Activated CD4-positive, alpha-beta memory T cell treated with anti-CD3 and anti-CD28 coated beads, Interleukin-2, amount 10 ng/mL, durations not matched to agents 7 days and 5 days (primary cell): ENCODE results near the gene RNASE8. TPM values are rescaled to one million over a fixed set of nuclear protein-coding genes. Genes with fewer than 3 reads are reported as not detected.

Experiments used
- CTCF ChIA-PET: fragments of 350-600 bp; sonication (Branson Sonifier 250); formaldehyde crosslinking; loops from one replicate; lab custom pipeline; 2021; ENCODE audit warnings: antibody characterized with exemption, inconsistent platforms; lab: Charles Lee
- POLR2A ChIA-PET: fragments of 350-600 bp; sonication (Branson Sonifier 250); formaldehyde crosslinking; loops from one replicate; lab custom pipeline; 2021; ENCODE audit warnings: antibody characterized with exemption; lab: Charles Lee
- DNase-seq: peaks from one replicate; pipeline ENCODE4 v3.0.0-alpha.2; 2020
- H3K27ac Mint-ChIP-seq: one replicate; pipeline ENCODE4 v1.8.0; 2021; ENCODE audit warnings: mild to moderate bottlenecking, mixed read lengths
- H3K27me3 Mint-ChIP-seq: one replicate; pipeline ENCODE4 v1.8.0; 2021; ENCODE audit warnings: mixed read lengths
- H3K36me3 Mint-ChIP-seq: one replicate; pipeline ENCODE4 v1.8.0; 2021; ENCODE audit warnings: low read depth, mixed read lengths
- H3K4me1 Mint-ChIP-seq: one replicate; pipeline ENCODE4 v1.8.0; 2021; ENCODE audit warnings: mixed read lengths
- H3K4me3 Mint-ChIP-seq: one replicate; pipeline ENCODE4 v1.8.0; 2021; ENCODE audit warnings: mild to moderate bottlenecking, mixed read lengths
- H3K9me3 Mint-ChIP-seq: one replicate; pipeline ENCODE4 v1.8.0; 2021; ENCODE audit warnings: mixed read lengths
- total RNA-seq, 2 experiments: library from RNA; stranded (reverse); gene quantifications; one replicate each; pipeline ENCODE4 v1.2.3, GENCODE V29; 2021

The RNASE8 gene
- total RNA-seq, 2 experiments from 2014 or later = not detected

- ChIA-PET CTCF (interaction anchor here (1.0 to 3.0 kb wide), 2 partner anchors 8 to 44 kb away, joined by 3 to 10 read pairs; no protein-coding TSS in a partner anchor), POLR2A (no interaction called here)
- no peak overlapping the region for H3K4me3 Mint-ChIP-seq
- no peaks in the 10 kb centered on the region for H3K36me3 Mint-ChIP-seq
- no peaks in the 10 kb centered on the region for H3K9me3 Mint-ChIP-seq
- H3K4me1 Mint-ChIP-seq = peaks cover 8% of the 10 kb centered on the region
- H3K27me3 Mint-ChIP-seq = peaks cover 33% of the 10 kb centered on the region
- DNase-seq = no peak
- no peak overlapping the region for H3K27ac Mint-ChIP-seq
Measured at GRCh38 chr14:21058903-21059302, 1.3 kb downstream of the RNASE8 start.

DNA sequence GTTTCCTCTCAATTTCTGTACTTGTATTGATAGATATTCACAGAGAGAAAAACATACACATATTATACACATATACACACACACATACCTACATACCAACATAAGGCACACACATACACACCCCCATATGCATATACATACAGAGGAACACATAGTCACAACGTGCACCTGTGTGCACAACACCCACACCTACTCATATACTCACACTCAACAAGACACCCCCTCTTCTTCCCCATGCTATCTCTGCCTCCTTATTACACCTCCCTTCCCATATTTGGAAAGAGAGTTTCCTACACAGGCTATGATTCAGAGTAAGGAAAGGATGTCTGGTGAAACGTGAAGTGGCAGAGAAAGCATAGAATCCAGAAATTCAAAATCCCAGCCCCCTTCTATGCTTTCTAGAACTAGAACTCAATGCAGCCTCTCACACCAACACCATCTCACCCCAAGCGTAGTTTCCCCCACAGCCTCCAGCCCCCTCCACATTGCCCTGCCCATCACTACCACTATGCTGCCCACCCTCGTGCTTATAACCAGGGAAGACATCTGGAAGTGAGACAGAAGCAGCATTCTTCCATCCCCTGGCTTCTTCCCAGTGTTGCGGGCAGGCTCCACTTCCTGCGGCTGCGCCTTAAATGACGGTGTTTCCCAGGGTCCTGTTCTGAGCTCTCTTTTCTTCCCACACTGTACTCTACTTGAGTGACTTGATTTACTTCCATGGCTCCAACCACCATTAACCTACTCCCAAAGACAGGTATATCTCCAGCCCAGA, 2.4 kb downstream of the RNASE8 start:
- DNase-seq = no peak
- no peaks in the 10 kb centered on the region for H3K9me3 Mint-ChIP-seq
- H3K36me3 Mint-ChIP-seq = no peaks in the 10 kb centered on the region
- no peak overlapping the region for H3K27ac Mint-ChIP-seq
- POLR2A ChIA-PET = no interaction called here
- peaks cover 4% of the 10 kb centered on the region for H3K4me1 Mint-ChIP-seq
- peaks cover 33% of the 10 kb centered on the region for H3K27me3 Mint-ChIP-seq
- CTCF ChIA-PET = interaction anchor here (1.0 kb wide), 1 partner anchor 7 kb away, joined by 3 read pairs; no protein-coding TSS in a partner anchor
- H3K4me3 Mint-ChIP-seq = no peak overlapping the region

GRCh38 chr14:21060614-21061346, 3.2 kb downstream of the RNASE8 start:
- H3K4me1 Mint-ChIP-seq = peaks cover 4% of the 10 kb centered on the region
- H3K27me3 Mint-ChIP-seq = peaks cover 39% of the 10 kb centered on the region
- H3K4me3 Mint-ChIP-seq = no peak overlapping the region
- no peak for DNase-seq
- ChIA-PET POLR2A (no interaction called here), CTCF (interaction anchor here (1.1 to 1.2 kb wide), 2 partner anchors 33 to 46 kb away, joined by 3 to 4 read pairs; no protein-coding TSS in a partner anchor)
- no peaks in the 10 kb centered on the region for H3K36me3 Mint-ChIP-seq
- H3K27ac Mint-ChIP-seq = no peak overlapping the region
- H3K9me3 Mint-ChIP-seq = no peaks in the 10 kb centered on the region

- peaks cover 42% of the 10 kb centered on the region for H3K27me3 Mint-ChIP-seq
- CTCF ChIA-PET = interaction anchor here (1.1 to 1.2 kb wide), 2 partner anchors 33 to 47 kb away, joined by 3 to 4 read pairs; no protein-coding TSS in a partner anchor
- H3K27ac Mint-ChIP-seq = no peak overlapping the region
- H3K4me1 Mint-ChIP-seq = peaks cover 4% of the 10 kb centered on the region
- POLR2A ChIA-PET = interaction anchor here (0.7 kb wide), 1 partner anchor 10 kb away, joined by 3 read pairs; no protein-coding TSS in a partner anchor
- H3K4me3 Mint-ChIP-seq = no peak overlapping the region
- no peaks in the 10 kb centered on the region for H3K36me3 Mint-ChIP-seq
- H3K9me3 Mint-ChIP-seq = no peaks in the 10 kb centered on the region
- no peak for DNase-seq
Measured at GRCh38 chr14:21061347-21061668, 3.7 kb downstream of the RNASE8 start.

GRCh38 chr14:21063479-21063878, 5.9 kb downstream of the RNASE8 start:
- Mint-ChIP-seq H3K36me3 (peaks cover 1% of the 10 kb centered on the region), H3K9me3 (no peaks in the 10 kb centered on the region), H3K4me1 (peaks cover 1% of the 10 kb centered on the region), H3K27ac (no peak overlapping the region), H3K4me3 (no peak overlapping the region), H3K27me3 (peaks cover 61% of the 10 kb centered on the region)
- POLR2A ChIA-PET = no interaction called here
- CTCF ChIA-PET = interaction anchor here (1.3 kb wide), 1 partner anchor 49 kb away, joined by 4 read pairs; no protein-coding TSS in a partner anchor
- DNase-seq = no peak

DNA sequence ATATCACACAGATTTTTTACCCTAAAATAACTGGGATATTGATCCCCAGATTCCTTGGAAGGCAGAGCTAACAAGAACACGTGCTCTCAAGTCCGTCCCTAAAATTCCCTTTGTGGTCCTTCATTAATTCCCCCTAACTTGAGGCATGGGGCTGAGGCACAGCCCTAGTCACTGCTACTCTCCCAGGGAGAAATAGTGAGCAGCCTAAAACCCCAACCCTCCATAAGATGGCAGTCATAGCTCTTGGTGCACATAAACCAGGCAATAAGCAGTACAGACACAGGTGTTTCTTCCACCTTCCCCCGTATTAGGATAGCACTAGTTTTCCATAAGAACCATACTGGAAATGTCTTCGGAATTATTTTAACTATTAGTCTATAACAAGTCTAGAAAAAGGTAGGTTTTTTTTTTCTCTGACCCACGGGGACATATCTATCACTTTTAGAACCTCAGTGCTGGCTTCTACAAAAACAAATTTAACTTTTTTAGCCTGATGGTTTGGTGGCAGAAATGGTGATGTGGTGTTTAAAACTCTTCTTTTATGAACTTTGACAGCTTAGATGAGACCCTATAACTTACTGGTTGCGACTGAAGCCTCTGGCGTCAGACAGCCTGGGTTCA, 9.4 kb downstream of the RNASE8 start:
- POLR2A ChIA-PET = interaction anchor here (2.7 kb wide), 1 partner anchor 36 kb away, joined by 16 read pairs; no protein-coding TSS in a partner anchor
- Mint-ChIP-seq H3K9me3 (no peaks in the 10 kb centered on the region), H3K36me3 (peaks cover 2% of the 10 kb centered on the region), H3K4me3 (no peak overlapping the region), H3K27me3 (peaks cover 77% of the 10 kb centered on the region), H3K4me1 (peaks cover 33% of the 10 kb centered on the region), H3K27ac (no peak overlapping the region)
- CTCF ChIA-PET = interaction anchor here (0.7 to 3.6 kb wide), 9 partner anchors 8 to 428 kb away, joined by 3 to 52 read pairs (median 10); partner anchors contain the start of gene TMEM253
- no peak for DNase-seq

GRCh38 chr14:21068521-21069387, 11.1 kb downstream of the RNASE8 start:
- ChIA-PET CTCF (interaction anchor here (0.6 to 3.6 kb wide), 13 partner anchors 10 to 78 kb away, joined by 3 to 52 read pairs (median 9); partner anchors contain the start of gene TMEM253), POLR2A (interaction anchor here (0.9 to 1.4 kb wide), 4 partner anchors 19 to 54 kb away, joined by 4 to 6 read pairs (median 4); no protein-coding TSS in a partner anchor)
- Mint-ChIP-seq H3K36me3 (peaks cover 2% of the 10 kb centered on the region), H3K27me3 (peaks cover 80% of the 10 kb centered on the region), H3K9me3 (no peaks in the 10 kb centered on the region), H3K4me1 (peaks cover 39% of the 10 kb centered on the region), H3K27ac (no peak overlapping the region), H3K4me3 (peak overlapping the region; percentile 10)
- DNase-seq = peak; percentile 45

- peaks cover 39% of the 10 kb centered on the region for H3K4me1 Mint-ChIP-seq
- H3K36me3 Mint-ChIP-seq = peaks cover 2% of the 10 kb centered on the region
- no peaks in the 10 kb centered on the region for H3K9me3 Mint-ChIP-seq
- peaks cover 79% of the 10 kb centered on the region for H3K27me3 Mint-ChIP-seq
- POLR2A ChIA-PET = interaction anchor here (1.0 to 3.0 kb wide), 6 partner anchors 14 to 76 kb away, joined by 3 to 19 read pairs (median 5); no protein-coding TSS in a partner anchor
- no peak for DNase-seq
- no peak overlapping the region for H3K27ac Mint-ChIP-seq
- CTCF ChIA-PET = interaction anchor here (1.5 to 3.7 kb wide), 9 partner anchors 18 to 55 kb away, joined by 5 to 52 read pairs (median 10); no protein-coding TSS in a partner anchor
- peak overlapping the region; percentile 47 for H3K4me3 Mint-ChIP-seq
Measured at GRCh38 chr14:21069388-21070082, 11.9 kb downstream of the RNASE8 start.

- Mint-ChIP-seq H3K36me3 (peaks cover 2% of the 10 kb centered on the region), H3K27ac (peak within 1 kb of the TSS; percentile 6), H3K4me1 (peaks cover 39% of the 10 kb centered on the region), H3K27me3 (peaks cover 77% of the 10 kb centered on the region), H3K4me3 (peak within 1 kb of the TSS; percentile 65), H3K9me3 (no peaks in the 10 kb centered on the region)
- POLR2A ChIA-PET = interaction anchor here (0.8 to 3.0 kb wide), 6 partner anchors 14 to 77 kb away, joined by 3 to 19 read pairs (median 4); no protein-coding TSS in a partner anchor
- CTCF ChIA-PET = interaction anchor here (1.9 to 3.7 kb wide), 5 partner anchors 17 to 55 kb away, joined by 4 to 20 read pairs (median 14); no protein-coding TSS in a partner anchor
- no peak for DNase-seq
Measured at GRCh38 chr14:21070083-21070609, 12.5 kb downstream of the RNASE8 start, which contains the start of gene ARHGEF40. Gene ARHGEF40 (plus strand): TSS chr14:21070304. CDS start chr14:21070397, 93 bp downstream.

GRCh38 chr14:21070610-21071224, 13.1 kb downstream of the RNASE8 start:
- Mint-ChIP-seq H3K9me3 (no peaks in the 10 kb centered on the region), H3K27ac (peak overlapping the region; percentile 6), H3K36me3 (peaks cover 2% of the 10 kb centered on the region), H3K4me1 (peaks cover 39% of the 10 kb centered on the region), H3K27me3 (peaks cover 72% of the 10 kb centered on the region), H3K4me3 (peak overlapping the region; percentile 65)
- ChIA-PET POLR2A (interaction anchor here (0.8 to 3.0 kb wide), 10 partner anchors 9 to 77 kb away, joined by 3 to 19 read pairs (median 4); no protein-coding TSS in a partner anchor), CTCF (interaction anchor here (0.9 to 3.7 kb wide), 9 partner anchors 17 to 64 kb away, joined by 3 to 20 read pairs (median 4); no protein-coding TSS in a partner anchor)
- DNase-seq = no peak
